Endometrial microvascular endothelial cells (primary cell): ENCODE data around the gene ATP6V0D1. TPM values are rescaled to one million over a fixed set of nuclear protein-coding genes. Genes with fewer than 3 reads are reported as not detected.

ENCODE experiments used
- in situ Hi-C: cut with HindIII; loops from 2 replicates; pipeline ENCODE4 v1.10.0; 2017; ENCODE audit warnings: low sequenced_read_pairs, low pct_unique_long_range_greater_than_20kb; ENCODE audit errors: inconsistent ontology term
- total RNA-seq: library from RNA; depleted of rRNA; stranded (reverse); fragments of >200 nt; gene quantifications from one replicate; pipeline ENCODE4 v1.2.3, GENCODE V29; 2015; ENCODE audit errors: inconsistent ontology term

The ATP6V0D1 gene
- total RNA-seq, 1 donor from 2014 or later: 175 TPM

GRCh38 chr16:67388591-67388990 lies 92.4 kb downstream of the ATP6V0D1 start:
- in situ Hi-C loops: loop anchor here (10.0 kb wide), 2 partner anchors 56 to 124 kb away; no protein-coding TSS in a partner anchor

GRCh38 chr16:67388191-67388590 lies 92.8 kb downstream of the ATP6V0D1 start:
- in situ Hi-C loops: loop anchor here (10.0 kb wide), 2 partner anchors 57 to 123 kb away; no protein-coding TSS in a partner anchor

Other genes starting within 250 kb of the ATP6V0D1 start
- 57.5 TPM for gene FHOD1, start 233.7 kb downstream of the ATP6V0D1 start, total RNA-seq
- gene SLC9A5, start 232.2 kb downstream of the ATP6V0D1 start, total RNA-seq: 1.7 TPM
- gene PLEKHG4, start 201.6 kb downstream of the ATP6V0D1 start, total RNA-seq: 69.4 TPM
- under 0.01 TPM for gene KCTD19, start 154.4 kb downstream of the ATP6V0D1 start, total RNA-seq
- 0.56 TPM for gene LRRC36, start 154.3 kb downstream of the ATP6V0D1 start, total RNA-seq
- 1.4 TPM for gene TPPP3, start 87.7 kb downstream of the ATP6V0D1 start, total RNA-seq
- 5.0 TPM for gene ZDHHC1, start 64.7 kb downstream of the ATP6V0D1 start, total RNA-seq
- gene HSD11B2, start 50.0 kb downstream of the ATP6V0D1 start, total RNA-seq: not detected
- gene AGRP, start 2.4 kb upstream of the ATP6V0D1 start, total RNA-seq: not detected
- 47.0 TPM for gene RIPOR1, start 47.7 kb upstream of the ATP6V0D1 start, total RNA-seq
- gene CTCF, start 81.4 kb upstream of the ATP6V0D1 start, total RNA-seq: 29.8 TPM
- gene CARMIL2, start 164.0 kb upstream of the ATP6V0D1 start, total RNA-seq: 0.09 TPM
- gene ACD, start 179.1 kb upstream of the ATP6V0D1 start, total RNA-seq: 38.8 TPM
- 2.5 TPM for gene PARD6A, start 179.8 kb upstream of the ATP6V0D1 start, total RNA-seq
- 18.1 TPM for gene ENKD1, start 185.6 kb upstream of the ATP6V0D1 start, total RNA-seq
- 2.7 TPM for gene C16orf86, start 185.7 kb upstream of the ATP6V0D1 start, total RNA-seq
- gene GFOD2, start 238.2 kb upstream of the ATP6V0D1 start, total RNA-seq: 27.0 TPM